H1 (cell line): ENCODE results near the gene SLC17A4. TPM values are rescaled to one million over a fixed set of nuclear protein-coding genes. Genes with fewer than 3 reads are reported as not detected.

Source experiments
- CTCF ChIA-PET: fragments of 300-600 bp; sonication (Branson Sonifier 250); formaldehyde crosslinking; loops from one replicate; lab custom pipeline; 2021; ENCODE audit not compliant: partially characterized antibody; lab: Charles Lee
- POLR2A ChIA-PET: fragments of 300-600 bp; sonication (Branson Sonifier 250); formaldehyde crosslinking; loops from one replicate; lab custom pipeline; 2021; ENCODE audit warnings: inconsistent platforms; ENCODE audit not compliant: partially characterized antibody; lab: Charles Lee
- DNase-seq, 2 experiments: peaks; one replicate each; pipeline versions ENCODE4 v3.0.0 to v3.0.0-alpha.2; 2010 to 2022; ENCODE audit warnings: low spot score in 2 of 2, low read depth in 1 of 2, mixed read lengths in 1 of 2
- FAIRE-seq: peaks from 2 replicates; lab custom pipeline; 2011; peaks lifted over from hg19 to GRCh38; lab: Jason Lieb, UNC
- H2AFZ ChIP-seq: 2 replicates; pipeline ENCODE4 v1.8.1; 2012; ENCODE audit warnings: low read length, inconsistent platforms
- H2AK5ac ChIP-seq: 2 replicates; pipeline ENCODE4 v1.6.1; 2013; ENCODE audit warnings: low read depth, low read length
- H2BK120ac ChIP-seq: replicated peaks from 2 replicates; pipeline ENCODE3; 2013; ENCODE audit warnings: low read depth, low read length, inconsistent platforms
- H2BK12ac ChIP-seq: 2 replicates; pipeline ENCODE4 v1.6.1; 2013; ENCODE audit warnings: low read depth, low read length
- H2BK15ac ChIP-seq: 2 replicates; pipeline ENCODE4 v1.6.1; 2013; ENCODE audit warnings: low read length
- H2BK20ac ChIP-seq: 2 replicates; pipeline ENCODE4 v1.6.1; 2013; ENCODE audit warnings: low read length
- H2BK5ac ChIP-seq: 2 replicates; pipeline ENCODE4 v1.6.1; 2013; ENCODE audit warnings: low read depth, low read length
- H3K14ac ChIP-seq: 2 replicates; pipeline ENCODE4 v1.6.1; 2013; ENCODE audit warnings: inconsistent platforms; ENCODE audit not compliant: insufficient read length
- H3K18ac ChIP-seq: 2 replicates; pipeline ENCODE4 v1.6.1; 2013; ENCODE audit warnings: low read length; ENCODE audit errors: extremely low read depth
- H3K23ac ChIP-seq: 2 replicates; pipeline ENCODE4 v1.6.1; 2013; ENCODE audit warnings: inconsistent platforms; ENCODE audit not compliant: insufficient read length
- H3K23me2 ChIP-seq: 2 replicates; pipeline ENCODE4 v1.6.1; 2013; ENCODE audit warnings: low read depth, low read length
- H3K27ac ChIP-seq: 2 replicates; pipeline ENCODE4 v1.6.1; 2011; ENCODE audit warnings: low read depth, low read length, inconsistent platforms
- H3K27me3 ChIP-seq, 4 experiments: replicated peaks in 1 of 4; 1 replicate in 1 of 4; 2 replicates in 3 of 4; pipeline versions ENCODE4 v1.6.1 to v1.8.1; 2011 to 2013; ENCODE audit warnings: low read length in 3 of 4, mild to moderate bottlenecking in 3 of 4, inconsistent platforms in 2 of 4, mixed read lengths in 2 of 4, moderate library complexity in 1 of 4; ENCODE audit not compliant: control insufficient read depth in 3 of 4, insufficient read depth in 3 of 4; ENCODE audit errors: extremely low read depth in 1 of 4
- H3K36me3 ChIP-seq, 4 experiments: 2 replicates each; pipeline versions ENCODE4 v1.6.1 to v1.8.1; 2011 to 2013; ENCODE audit warnings: mild to moderate bottlenecking in 4 of 4, low read length in 3 of 4, moderate library complexity in 2 of 4, control low read depth in 1 of 4, inconsistent platforms in 1 of 4; ENCODE audit not compliant: insufficient read depth in 4 of 4, control insufficient read depth in 2 of 4
- H3K4ac ChIP-seq: replicated peaks from 2 replicates; pipeline ENCODE3; 2013; ENCODE audit warnings: low read length, low read depth, mixed read lengths, inconsistent platforms; ENCODE audit not compliant: insufficient read length
- H3K4me1 ChIP-seq, 4 experiments: replicated peaks in 1 of 4; 1 replicate in 1 of 4; 2 replicates in 3 of 4; pipeline versions ENCODE4 v1.6.1 to v1.8.1; 2011 to 2013; ENCODE audit warnings: low read length in 3 of 4, inconsistent platforms in 2 of 4, mixed read lengths in 1 of 4; ENCODE audit not compliant: insufficient read depth in 4 of 4, control insufficient read depth in 3 of 4
- H3K4me2 ChIP-seq, 2 experiments: 2 replicates each; pipeline versions ENCODE4 v1.6.1 to v1.8.1; 2011 to 2013; ENCODE audit warnings: low read depth in 2 of 2, low read length in 2 of 2, control low read depth in 1 of 2, inconsistent platforms in 1 of 2, mild to moderate bottlenecking in 1 of 2; ENCODE audit not compliant: insufficient read depth in 1 of 2
- H3K4me3 ChIP-seq, 4 experiments: fragments of 200-600, 300-600 bp in 1 of 4; sonication (generic), shearing (Covaris generic), sonication (Bioruptor Twin) in 1 of 4; 2 replicates each; pipeline versions ENCODE4 v1.5.1 to v1.8.1; 2011 to 2016; ENCODE audit warnings: low read length in 4 of 4, low read depth in 3 of 4, control low read depth in 2 of 4, inconsistent platforms in 2 of 4, mild to moderate bottlenecking in 2 of 4, mixed read lengths in 1 of 4, moderate library complexity in 1 of 4; ENCODE audit not compliant: insufficient read depth in 2 of 4; ENCODE audit errors: extremely low read depth in 1 of 4
- H3K56ac ChIP-seq: replicated peaks from 2 replicates; pipeline ENCODE3; 2013; ENCODE audit warnings: low read depth, mild to moderate bottlenecking, mixed read lengths, low read length, inconsistent platforms; ENCODE audit not compliant: insufficient read length
- H3K79me1 ChIP-seq: 2 replicates; pipeline ENCODE4 v1.6.1; 2013; ENCODE audit warnings: low read depth, low read length, control low read depth
- H3K79me2 ChIP-seq, 2 experiments: 2 replicates each; pipeline versions ENCODE4 v1.6.1 to v1.8.1; 2012 to 2013; ENCODE audit warnings: low read length in 2 of 2, mild to moderate bottlenecking in 2 of 2, inconsistent platforms in 1 of 2; ENCODE audit not compliant: insufficient read depth in 2 of 2, control insufficient read depth in 1 of 2
- H3K9ac ChIP-seq, 4 experiments: replicated peaks in 1 of 4; 1 replicate in 1 of 4; 2 replicates in 3 of 4; pipeline versions ENCODE4 v1.6.1 to v1.8.1; 2011 to 2013; ENCODE audit warnings: low read depth in 3 of 4, low read length in 3 of 4, control low read depth in 2 of 4, mild to moderate bottlenecking in 2 of 4, moderate library complexity in 2 of 4, inconsistent platforms in 1 of 4; ENCODE audit errors: extremely low read depth in 1 of 4
- H3K9me3 ChIP-seq, 2 experiments: 2 replicates each; pipeline versions ENCODE4 v1.6.1 to v1.8.1; 2012 to 2013; ENCODE audit warnings: mild to moderate bottlenecking in 2 of 2, moderate library complexity in 2 of 2, control low read depth in 1 of 2, inconsistent platforms in 1 of 2, low read depth in 1 of 2, low read length in 1 of 2, mixed read lengths in 1 of 2; ENCODE audit not compliant: insufficient read depth in 2 of 2
- H4K20me1 ChIP-seq, 2 experiments: replicated peaks in 1 of 2; 2 replicates each; pipeline versions ENCODE3 to v1.8.1; 2011 to 2013; ENCODE audit warnings: inconsistent platforms in 2 of 2, low read length in 2 of 2, mild to moderate bottlenecking in 1 of 2; ENCODE audit not compliant: insufficient read depth in 2 of 2, control insufficient read depth in 1 of 2
- H4K5ac ChIP-seq: 2 replicates; pipeline ENCODE4 v1.6.1; 2013; ENCODE audit warnings: low read length, low read depth, mixed read lengths, inconsistent platforms; ENCODE audit not compliant: insufficient read length
- H4K8ac ChIP-seq: 2 replicates; pipeline ENCODE4 v1.8.0; 2013; ENCODE audit warnings: mild to moderate bottlenecking, moderate library complexity, low read length, inconsistent platforms; ENCODE audit not compliant: insufficient read depth; ENCODE audit errors: extremely low read depth
- H4K91ac ChIP-seq: replicated peaks from 2 replicates; pipeline ENCODE3; 2013; ENCODE audit warnings: low read length, mixed read lengths, inconsistent platforms; ENCODE audit not compliant: insufficient read length
- CBX5 ChIP-seq: fragments of 300-800, 300-1000 bp; sonication (generic); IDR thresholded peaks from 2 replicates; pipeline ENCODE4 v1.7.1; 2016; ENCODE audit warnings: antibody characterized with exemption, low read length, low read depth
- CTCF ChIP-seq, 3 experiments: IDR thresholded peaks; 1 replicate in 2 of 3; 2 replicates in 1 of 3; pipeline versions ENCODE4 v1.5.1 to v1.6.1; 2011; ENCODE audit warnings: low read length in 3 of 3, mild to moderate bottlenecking in 3 of 3, inconsistent platforms in 2 of 3, low read depth in 1 of 3, moderate library complexity in 1 of 3; ENCODE audit not compliant: insufficient read depth in 1 of 3; ENCODE audit errors: control extremely low read depth in 1 of 3
- GABPA ChIP-seq: IDR thresholded peaks from 2 replicates; pipeline ENCODE4 v1.6.1; 2011; ENCODE audit warnings: mild to moderate bottlenecking, low read length, moderate library complexity, borderline replicate concordance; ENCODE audit not compliant: insufficient read depth
- JUND ChIP-seq: IDR thresholded peaks from 2 replicates; pipeline ENCODE4 v1.6.1; 2011; ENCODE audit warnings: mild to moderate bottlenecking, improper control_type of control experiment, low read length
- RAD21 ChIP-seq, 2 experiments: IDR thresholded peaks in 1 of 2; conservative IDR thresholded peaks in 1 of 2; 2 replicates each; pipeline ENCODE4 v1.6.1; 2011; ENCODE audit warnings: low read depth in 2 of 2, low read length in 2 of 2, improper control_type of control experiment in 1 of 2, inconsistent platforms in 1 of 2, mild to moderate bottlenecking in 1 of 2, moderate library complexity in 1 of 2
- SAP30 ChIP-seq: fragments of 300-600 bp; sonication (generic); IDR thresholded peaks from 2 replicates; pipeline ENCODE4 v1.7.1; 2012; ENCODE audit warnings: low read length, moderate library complexity, mild to moderate bottlenecking, inconsistent platforms; ENCODE audit not compliant: insufficient read depth, insufficient replicate concordance
- SP1 ChIP-seq: IDR thresholded peaks from 2 replicates; pipeline ENCODE4 v1.6.1; 2011; ENCODE audit warnings: low read depth, low read length
- USF2 ChIP-seq: IDR thresholded peaks from 2 replicates; pipeline ENCODE4 v1.6.1; 2011; ENCODE audit warnings: low read length, improper control_type of control experiment
- WGBS, 2 experiments: shearing (Covaris generic) in 1 of 2; methylation state at CpG; one replicate each; pipeline versions ENCODE4 v1.1.6 to v1.1.7; 2013 to 2015; ENCODE audit warnings: low lambda C conversion rate in 2 of 2, mixed read lengths in 2 of 2, inconsistent platforms in 1 of 2, low coverage in 1 of 2, missing lambda C conversion rate in 1 of 2; ENCODE audit not compliant: insufficient replicate concordance in 2 of 2, insufficient coverage in 1 of 2, insufficient read length in 1 of 2; ENCODE audit errors: extremely low coverage in 1 of 2, missing lambda C conversion rate in 1 of 2; 5-methylcytosine and 5-hydroxymethylcytosine counted together
- polyA plus RNA-seq, 7 experiments: library from polyadenylated mRNA; depleted of rRNA in 3 of 7; stranded (reverse) in 5 of 7; unstranded in 2 of 7; fragments of >200 nt in 5 of 7; fragments of 200-250 nt in 2 of 7; gene quantifications; 1 replicate in 5 of 7; 2 replicates in 1 of 7; 4 replicates in 1 of 7; pipeline versions ENCODE4 v1.2.1 to v1.2.3, GENCODE V29; 2011 to 2013; ENCODE audit warnings: missing spikeins in 2 of 7, mixed read lengths in 2 of 7
- total RNA-seq: library from RNA; stranded (reverse); fragmentation: NEBNext Ultra II Directional; extraction: Animal tissue kit (Norgen Biotek cat#: 25700); gene quantifications from 2 replicates; pipeline ENCODE4 v1.2.1, GENCODE V29; 2021

SLC17A4 gene
- total and polyA plus RNA-seq, 2 of the 8 experiments (the other 6 are each of a cell fraction or from before 2014, with no cell fraction given), result not detected

GRCh38 chr6:25777856-25778649 lies 23.5 kb downstream of the SLC17A4 start:
- ChIA-PET CTCF (interaction anchor here (0.6 to 2.0 kb wide), 2 partner anchors 11 to 25 kb away, joined by 3 to 6 read pairs; no protein-coding TSS in a partner anchor), POLR2A (no interaction called here)
- Histone ChIP-seq H3K18ac (no peak overlapping the region), H3K4ac (no peak overlapping the region), H4K8ac (no peak overlapping the region), H3K4me2 (no peak overlapping the region), H4K91ac (no peak overlapping the region), H4K5ac (no peak overlapping the region), H2BK12ac (no peak overlapping the region), H3K79me2 (no peaks in the 10 kb centered on the region), H3K4me1 (peaks cover 0 to 3% (median 0%) of the 10 kb centered on the region in 4 experiments; a peak in 1 of 7 replicates), H3K27me3 (no peaks in the 10 kb centered on the region; a peak in 1 of 7 replicates), H3K4me3 (no peak overlapping the region), H2BK15ac (no peak overlapping the region), H3K14ac (no peak overlapping the region), H3K79me1 (no peaks in the 10 kb centered on the region), H3K56ac (no peak overlapping the region), H3K27ac (no peak overlapping the region), H2AK5ac (no peak overlapping the region), H2BK5ac (no peak overlapping the region), H4K20me1 (no peaks in the 10 kb centered on the region), H3K9me3 (no peaks in the 10 kb centered on the region), H2BK120ac (no peak overlapping the region), H3K36me3 (no peaks in the 10 kb centered on the region), H2BK20ac (no peak overlapping the region), H2AFZ (no peak overlapping the region), H3K23ac (no peak overlapping the region), H3K9ac (no peak overlapping the region), H3K23me2 (no peaks in the 10 kb centered on the region; the same call in 1 of the 2 replicates)
- WGBS, 2 experiments, result 91% methylated on average over 4 of the region's 4 CpGs; no CpG with 5 or more reads in 1 of the 2 experiments
- DNase-seq, result no peak
- FAIRE-seq, result no peak
- TF ChIP-seq SAP30, result no peak
- no peak for TF ChIP-seq USF2
- TF ChIP-seq CTCF (IDR thresholded peaks at IDR 0.05; ENCODE audit: control extremely low read depth in 1 of 3, insufficient read depth in 1 of 3, low read depth in 1 of 3, low read length in 3 of 3), result no peak
- TF ChIP-seq GABPA, result no peak
- TF ChIP-seq SP1, result no peak
- no peak for TF ChIP-seq CBX5
- TF ChIP-seq RAD21 (IDR thresholded peaks at IDR 0.05 in 1 of 2, conservative IDR thresholded peaks at IDR 0.05 in 1 of 2; ENCODE audit: low read depth in 2 of 2, low read length in 2 of 2), result no peak
- TF ChIP-seq JUND, result no peak
